Measurements from ENCODE around the gene REV3L.
"Not testable (repeated sequence)": the region's sequence is repeated elsewhere in the genome, so short reads cannot be mapped to it uniquely, and the experiment has no call there.

REV3L gene

GRCh38 chr6:111490067-111490466 is 7.0 kb upstream of the REV3L start:
- no peak for DNase-seq

GRCh38 chr6:111487661-111488060 is 4.6 kb upstream of the REV3L start:
- peak; percentile 47 for DNase-seq

GRCh38 chr6:111486921-111487320 is 3.9 kb upstream of the REV3L start:
- no peak for DNase-seq

- no peak for DNase-seq
Measured at GRCh38 chr6:111486475-111486874, 3.5 kb upstream of the REV3L start.

- DNase-seq: peak; percentile 47
Measured at GRCh38 chr6:111485342-111485741, 2.3 kb upstream of the REV3L start.

- no peak for DNase-seq
Measured at GRCh38 chr6:111484633-111484930, 1.6 kb upstream of the REV3L start.

GRCh38 chr6:111483736-111484632 is 966 bp upstream of the REV3L start:
- DNase-seq: peak; percentile 97

- DNase-seq: peak; percentile 38
Measured at GRCh38 chr6:111482188-111482958, 645 bp downstream of the REV3L start.

GRCh38 chr6:111481836-111482187 is 1.2 kb downstream of the REV3L start:
- no peak for DNase-seq

- no peak for DNase-seq
Measured at GRCh38 chr6:111480988-111481822, 1.8 kb downstream of the REV3L start.

GRCh38 chr6:111478749-111479148 is 4.3 kb downstream of the REV3L start:
- DNase-seq: peak; percentile 63

GRCh38 chr6:111478064-111478476 is 4.9 kb downstream of the REV3L start:
- peak; percentile 68 for DNase-seq

GRCh38 chr6:111477481-111477938 is 5.5 kb downstream of the REV3L start:
- no peak for DNase-seq

GRCh38 chr6:111476061-111476460 is 7.0 kb downstream of the REV3L start:
- DNase-seq: not testable (repeated sequence)

- DNase-seq: no peak
Measured at GRCh38 chr6:111474771-111475170, 8.2 kb downstream of the REV3L start.

GRCh38 chr6:111474106-111474505 is 8.9 kb downstream of the REV3L start:
- DNase-seq: no peak

GRCh38 chr6:111472933-111473435 is 10.0 kb downstream of the REV3L start:
- DNase-seq: no peak

- no peak for DNase-seq
Measured at GRCh38 chr6:111471958-111472357, 11.1 kb downstream of the REV3L start.

- no peak for DNase-seq
Measured at GRCh38 chr6:111471533-111471932, 11.5 kb downstream of the REV3L start.

- no peak for DNase-seq
Measured at GRCh38 chr6:111470991-111471390, 12.0 kb downstream of the REV3L start.

GRCh38 chr6:111469543-111469942 is 13.5 kb downstream of the REV3L start:
- no peak for DNase-seq

- peak; percentile 59 for DNase-seq
Measured at GRCh38 chr6:111468329-111469012, 14.5 kb downstream of the REV3L start.

All from fibroblast of skin of back (primary cell).